ENCODE measurements around the gene CFAP77.

CFAP77 gene

DNA sequence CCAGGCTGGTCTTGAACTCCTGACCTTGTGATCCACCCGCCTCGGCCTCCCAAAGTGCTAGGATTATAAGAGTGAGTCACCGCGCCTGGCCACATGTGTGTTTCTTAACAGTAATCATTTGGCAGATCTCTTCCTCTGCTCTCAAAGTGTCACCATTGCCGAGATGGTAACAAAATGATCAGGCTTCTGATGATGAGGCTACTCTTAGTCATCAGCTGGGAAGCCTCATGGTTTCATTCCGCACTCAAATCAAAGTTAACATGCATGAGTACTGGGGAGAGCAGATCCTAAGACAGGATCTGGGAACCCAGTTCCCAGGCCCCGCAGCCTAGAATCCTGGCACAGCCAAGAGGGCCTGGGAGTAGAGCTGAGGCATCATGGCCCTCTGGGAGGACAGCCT is 199.8 kb downstream of the CFAP77 start:
- no peak overlapping the region for H3K27ac ChIP-seq
- TF ChIP-seq CTCF (IDR thresholded peaks at IDR 0.05): no peak
- no peak for TF ChIP-seq ZFX (IDR thresholded peaks at IDR 0.05; ENCODE audit: borderline replicate concordance)

GRCh38 chr9:132610661-132611060 is 200.7 kb downstream of the CFAP77 start:
- TF ChIP-seq CTCF (IDR thresholded peaks at IDR 0.05): no peak
- TF ChIP-seq ZFX (IDR thresholded peaks at IDR 0.05; ENCODE audit: borderline replicate concordance): no peak
- no peak overlapping the region for H3K27ac ChIP-seq

DNA sequence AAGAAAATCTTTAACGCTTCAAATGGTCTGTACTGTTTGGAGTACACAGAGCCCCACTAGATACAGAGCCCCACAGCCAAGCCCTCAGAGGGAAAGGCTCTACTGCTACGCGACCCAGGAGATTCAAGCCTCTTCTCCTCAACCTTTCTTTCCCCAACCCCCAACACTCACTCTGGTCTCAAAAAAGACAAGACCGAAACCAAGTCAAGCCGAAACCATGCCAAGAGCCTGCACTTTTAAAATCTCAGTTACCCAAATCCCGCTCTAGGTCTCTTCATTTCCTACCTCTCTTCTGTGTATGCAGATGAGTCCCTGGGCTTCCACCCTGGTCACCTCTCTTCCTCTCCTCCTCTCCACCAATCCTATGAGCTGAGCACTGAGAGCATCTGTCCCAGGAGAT is 204.3 kb downstream of the CFAP77 start:
- TF ChIP-seq CTCF (IDR thresholded peaks at IDR 0.05): no peak
- TF ChIP-seq ZFX (IDR thresholded peaks at IDR 0.05; ENCODE audit: borderline replicate concordance): no peak
- H3K27ac ChIP-seq: no peak overlapping the region

GRCh38 chr9:132615774-132616173 is 205.8 kb downstream of the CFAP77 start:
- no peak overlapping the region for H3K27ac ChIP-seq
- no peak for TF ChIP-seq CTCF (IDR thresholded peaks at IDR 0.05)
- TF ChIP-seq ZFX (IDR thresholded peaks at IDR 0.05; ENCODE audit: borderline replicate concordance): no peak

DNA sequence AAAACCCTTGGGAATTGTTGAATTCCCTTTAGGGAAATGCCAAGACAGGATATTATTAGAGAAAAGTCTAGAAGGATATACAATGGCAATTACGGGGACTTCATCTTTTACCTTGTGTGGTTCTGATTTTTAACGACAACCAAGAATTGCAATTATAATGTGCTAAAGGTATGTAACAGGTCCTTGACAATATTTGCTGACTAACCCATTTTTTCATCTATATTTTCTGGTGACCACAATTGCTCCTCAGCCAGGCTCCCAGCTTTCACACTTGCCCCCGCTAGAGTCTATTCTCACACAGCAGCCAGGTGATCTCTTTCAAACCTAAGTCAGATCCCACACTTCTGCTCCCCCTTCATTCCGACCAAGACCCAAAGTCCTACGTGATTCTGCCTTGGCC is 206.7 kb downstream of the CFAP77 start:
- H3K27ac ChIP-seq: no peak overlapping the region
- no peak for TF ChIP-seq CTCF (IDR thresholded peaks at IDR 0.05)
- no peak for TF ChIP-seq ZFX (IDR thresholded peaks at IDR 0.05; ENCODE audit: borderline replicate concordance)

GRCh38 chr9:132622159-132622558 is 212.1 kb downstream of the CFAP77 start:
- TF ChIP-seq CTCF (IDR thresholded peaks at IDR 0.05): no peak
- no peak for TF ChIP-seq ZFX (IDR thresholded peaks at IDR 0.05; ENCODE audit: borderline replicate concordance)
- no peak overlapping the region for H3K27ac ChIP-seq

All from 22Rv1 (cell line).